Stomach (tissue), 9 donors: ENCODE measurements around the gene PRKAR2B. TPM values are rescaled to one million over a fixed set of nuclear protein-coding genes. Genes with fewer than 3 reads are reported as not detected.
A peak's percentile ranks its signal among the peaks of the same experiment; 100 is the strongest.

Source experiments
- DNase-seq, 2 donors: peaks; one replicate each; pipeline versions ENCODE4 v3.0.0 to v3.0.0-alpha.2; 2013 to 2019
- H3K27ac ChIP-seq, 5 donors: fragments of 200-600 bp in 4 of 5; sonication (generic) in 4 of 5; one replicate each; pipeline ENCODE4 v1.5.1; 2013 to 2019; ENCODE audit warnings: mild to moderate bottlenecking in 1 of 5, moderate library complexity in 1 of 5
- H3K27me3 ChIP-seq, 3 donors: fragments of 200-600 bp; sonication (generic); one replicate each; pipeline ENCODE4 v1.5.1; 2017 to 2019; ENCODE audit warnings: mixed run types in 1 of 3
- H3K36me3 ChIP-seq, 4 donors: fragments of 200-600 bp; sonication (generic); 1 replicate in 3 of 4; 2 replicates in 1 of 4; pipeline ENCODE4 v1.5.1; 2016 to 2019
- H3K4me1 ChIP-seq, 4 donors: fragments of 200-600 bp; sonication (generic); one replicate each; pipeline ENCODE4 v1.5.1; 2016 to 2019
- H3K4me3 ChIP-seq, 4 donors: fragments of 200-600 bp; sonication (generic) in 3 of 4; one replicate each; pipeline ENCODE4 v1.5.1; 2016 to 2019; ENCODE audit warnings: mild to moderate bottlenecking in 1 of 4
- H3K9me3 ChIP-seq, 4 donors: fragments of 200-600 bp; sonication (generic); one replicate each; pipeline ENCODE4 v1.5.1; 2016 to 2019
- CTCF ChIP-seq, 7 experiments: fragments of 450-650 bp in 4 of 7; fragments of 200-600 bp in 3 of 7; sonication (generic) in 3 of 7; IDR thresholded peaks; one replicate each; pipeline ENCODE4 v1.5.1; 2016 to 2019; ENCODE audit warnings: antibody characterized with exemption in 7 of 7, control low read depth in 2 of 7, mild to moderate bottlenecking in 1 of 7
- EP300 ChIP-seq: sonication (generic); formaldehyde crosslinking; IDR thresholded peaks from one replicate; pipeline ENCODE4 v1.6.1; 2017; ENCODE audit warnings: antibody characterized with exemption
- POLR2A ChIP-seq, 4 donors: fragments of 450-650 bp; IDR thresholded peaks; one replicate each; pipeline ENCODE4 v1.6.1; 2016; ENCODE audit warnings: antibody characterized with exemption in 4 of 4, control low read depth in 2 of 4, mild to moderate bottlenecking in 1 of 4, moderate library complexity in 1 of 4
- POLR2AphosphoS5 ChIP-seq, 3 donors: sonication (generic); formaldehyde crosslinking; IDR thresholded peaks; one replicate each; pipeline ENCODE4 v1.6.1; 2016; ENCODE audit warnings: antibody characterized with exemption in 3 of 3
- WGBS, 5 donors: extraction: QIAGEN DNeasy Blood & Tissue Kit in 3 of 5; methylation state at CpG; one replicate each; pipeline versions ENCODE4 v1.1.5 to v1.1.7; 2013 to 2018; 5-methylcytosine and 5-hydroxymethylcytosine counted together
- intact Hi-C: fragments of 100-400 bp; cut with DNase I; formaldehyde crosslinking; loops from one replicate; pipeline ENCODE4 v1.15.1; 2023; ENCODE audit warnings: low total_unique reads
- polyA plus RNA-seq, 3 donors: library from polyadenylated mRNA; stranded (reverse); fragments of 200-250 nt; gene quantifications; one replicate each; pipeline ENCODE4 v1.2.3, GENCODE V29; 2013
- total RNA-seq, 5 donors: library from RNA; depleted of rRNA; stranded (reverse); fragments of >200 nt; gene quantifications; one replicate each; pipeline versions ENCODE4 v1.1.0 to v1.2.3, GENCODE V29; 2014 to 2016
- donor health status: healthy with polysubstance abuse.
- donor health status: Bipolar disorder and iron deficiency.
- donor health status: healthy.

Gene PRKAR2B
- total and polyA plus RNA-seq, 8 donors, result 4.7 to 39.6 (median 15.2) TPM

- intact Hi-C loops, result no loop called here
- H3K36me3 ChIP-seq, result peaks cover 0 to 3% (median 0%) of the 10 kb centered on the region in 4 donors
- no peaks in the 10 kb centered on the region for H3K27me3 ChIP-seq
- no peak for TF ChIP-seq EP300
- TF ChIP-seq POLR2A (IDR thresholded peaks at IDR 0.05), result no peak
- 7 to 10% (median 7%) methylated on average over 13 of the region's 13 CpGs for WGBS, 5 donors
- DNase-seq, result no peak
- peaks cover 22 to 60% (median 42%) of the 10 kb centered on the region in 4 donors for H3K4me1 ChIP-seq
- no peaks in the 10 kb centered on the region for H3K9me3 ChIP-seq
- peak overlapping the region; percentile 93 to 100 (median 97) for H3K27ac ChIP-seq
- H3K4me3 ChIP-seq, result peak overlapping the region; percentile 87 to 95 (median 94)
These were observed 125.8 kb downstream of the PRKAR2B start for GRCh38 chr7:107170051-107170915.

GRCh38 chr7:107171496-107171895 is 127.0 kb downstream of the PRKAR2B start:
- Histone ChIP-seq H3K4me3 (peak overlapping the region in 1 of 4 donors; percentile 17), H3K36me3 (peaks cover 0 to 3% (median 0%) of the 10 kb centered on the region in 4 donors), H3K27me3 (no peaks in the 10 kb centered on the region), H3K9me3 (no peaks in the 10 kb centered on the region), H3K27ac (peak overlapping the region in 1 of 5 donors; percentile 44), H3K4me1 (peaks cover 22 to 69% (median 47%) of the 10 kb centered on the region in 4 donors)
- WGBS, 5 donors, result 88 to 93% (median 90%) methylated on average over 12 of the region's 12 CpGs
- no peak for TF ChIP-seq EP300
- no peak for TF ChIP-seq POLR2A (IDR thresholded peaks at IDR 0.05)
- no peak for TF ChIP-seq POLR2AphosphoS5 (IDR thresholded peaks at IDR 0.05)
- no peak for TF ChIP-seq CTCF (IDR thresholded peaks at IDR 0.05)
- intact Hi-C loops, result no loop called here
- no peak for DNase-seq

GRCh38 chr7:107172276-107173032 is 127.9 kb downstream of the PRKAR2B start:
- DNase-seq, result no peak
- Histone ChIP-seq H3K27ac (no peak overlapping the region), H3K4me1 (peaks cover 22 to 73% (median 53%) of the 10 kb centered on the region in 4 donors), H3K4me3 (no peak overlapping the region), H3K36me3 (peaks cover 0 to 3% (median 0%) of the 10 kb centered on the region in 4 donors), H3K27me3 (no peaks in the 10 kb centered on the region), H3K9me3 (no peaks in the 10 kb centered on the region)
- 56 to 67% (median 63%) methylated on average over 4 of the region's 4 CpGs for WGBS, 5 donors
- intact Hi-C loops, result no loop called here
- TF ChIP-seq CTCF (IDR thresholded peaks at IDR 0.05) (no peak), POLR2A (IDR thresholded peaks at IDR 0.05) (no peak), POLR2AphosphoS5 (IDR thresholded peaks at IDR 0.05) (no peak), EP300 (no peak)

- no peak overlapping the region for H3K4me3 ChIP-seq
- intact Hi-C loops, result no loop called here
- H3K4me1 ChIP-seq, result peaks cover 22 to 80% (median 57%) of the 10 kb centered on the region in 4 donors
- TF ChIP-seq POLR2A (IDR thresholded peaks at IDR 0.05) (no peak), POLR2AphosphoS5 (IDR thresholded peaks at IDR 0.05) (no peak), EP300 (no peak), CTCF (IDR thresholded peaks at IDR 0.05) (no peak)
- 73 to 88% (median 79%) methylated on average over 2 of the region's 2 CpGs for WGBS, 5 donors
- H3K36me3 ChIP-seq, result peaks cover 0 to 3% (median 0%) of the 10 kb centered on the region in 4 donors
- no peak overlapping the region for H3K27ac ChIP-seq
- DNase-seq, result no peak
- no peaks in the 10 kb centered on the region for H3K9me3 ChIP-seq
- no peaks in the 10 kb centered on the region for H3K27me3 ChIP-seq
These were observed 128.7 kb downstream of the PRKAR2B start for GRCh38 chr7:107173191-107173590.
